ENCODE results near the gene PCCB.
"Not testable (repeated sequence)": the region's sequence is repeated elsewhere in the genome, so short reads cannot be mapped to it uniquely, and the experiment has no call there.

Gene PCCB

DNA sequence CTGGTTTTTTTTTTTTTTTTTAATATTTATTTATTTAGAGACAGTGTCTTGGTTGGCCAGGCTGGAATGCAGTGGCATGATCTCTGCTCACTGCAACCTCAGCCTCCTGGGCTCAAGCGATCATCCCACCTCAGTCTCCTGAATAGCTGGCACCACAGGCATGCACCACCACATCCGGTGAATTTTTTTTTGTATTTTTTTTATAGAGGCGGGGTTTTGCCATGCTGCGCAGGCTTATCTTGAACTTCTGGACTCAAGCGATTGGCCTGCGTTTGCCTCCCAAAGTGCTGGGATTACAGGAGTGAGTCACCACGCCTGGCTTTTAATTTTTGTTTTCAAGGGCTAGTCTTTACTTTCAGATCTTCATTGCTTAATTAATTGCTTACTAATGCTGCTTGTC is 13.1 kb downstream of the PCCB start:
- DNase-seq (ENCODE audit: low read depth), result no peak

DNA sequence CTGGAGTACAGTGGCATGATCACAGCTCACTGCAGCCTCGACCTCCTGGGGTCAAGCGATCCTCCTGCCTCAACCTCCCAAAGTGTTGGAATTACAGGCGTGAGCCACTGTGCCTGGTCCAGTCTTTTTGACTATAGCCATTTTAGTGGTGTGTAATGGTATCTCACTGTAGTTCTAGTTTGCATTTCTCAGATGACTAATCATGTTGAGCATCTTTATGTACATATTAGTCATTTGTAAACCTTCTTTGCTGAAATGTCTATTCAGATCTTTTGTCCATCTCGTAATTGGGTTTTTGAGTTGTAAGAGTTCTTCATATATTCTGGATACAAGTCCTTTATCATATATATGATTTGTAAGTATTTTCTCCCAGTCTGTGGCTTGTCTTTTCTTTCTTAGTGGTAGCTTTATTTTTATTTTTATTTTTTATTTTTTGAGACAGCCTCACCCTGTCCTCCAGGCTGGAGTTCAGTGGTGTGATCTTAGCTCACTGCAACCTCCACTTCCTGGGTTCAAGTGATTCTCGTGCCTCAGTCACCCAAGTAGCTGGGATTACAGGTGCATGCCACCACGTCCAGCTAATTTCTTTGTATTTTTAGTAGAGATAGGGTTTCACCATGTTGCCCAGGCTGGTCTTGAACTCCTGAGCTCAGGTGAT is 16.5 kb downstream of the PCCB start:
- not testable (repeated sequence) for DNase-seq (ENCODE audit: low read depth)

DNA sequence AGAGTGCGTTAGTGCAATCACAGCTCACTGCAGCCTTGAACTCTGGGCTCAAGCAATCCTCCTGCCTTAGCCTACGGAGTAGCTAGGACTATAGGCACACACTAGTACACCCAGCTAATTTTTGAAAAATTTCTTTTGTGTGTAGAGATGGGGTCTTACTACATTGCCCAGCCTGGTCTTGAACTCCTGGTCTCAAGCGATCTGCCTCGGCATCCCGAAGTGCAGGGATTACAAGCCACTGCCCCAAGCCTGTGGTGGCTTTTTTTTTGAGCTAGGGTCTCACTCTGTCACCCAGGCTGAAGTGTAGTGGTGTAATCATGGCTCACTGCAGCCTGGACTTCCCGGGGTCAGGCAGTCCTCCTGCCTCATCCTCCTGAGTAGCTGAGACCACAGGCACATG is 17.1 kb downstream of the PCCB start:
- no peak for DNase-seq (ENCODE audit: low read depth)

DNA sequence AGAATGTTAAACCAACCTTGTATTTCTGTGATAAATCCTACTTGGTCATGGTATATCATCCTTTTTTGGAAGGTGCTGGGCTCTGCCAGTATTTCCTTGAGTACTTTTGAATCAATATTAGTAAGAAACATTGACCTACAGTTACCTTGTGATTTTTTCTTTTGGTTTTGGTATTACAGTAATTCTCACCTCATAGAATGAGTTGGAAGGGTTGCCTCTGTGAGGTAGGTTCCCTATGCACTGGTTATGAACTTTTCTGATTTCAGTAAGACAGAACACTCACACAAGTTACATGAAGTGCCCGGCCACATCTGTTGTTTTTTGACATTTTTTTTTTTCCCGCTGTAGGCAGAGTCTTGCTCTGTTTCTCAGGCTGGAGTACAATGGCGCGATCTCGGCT is 20.0 kb downstream of the PCCB start:
- no peak for DNase-seq (ENCODE audit: low read depth)

DNA sequence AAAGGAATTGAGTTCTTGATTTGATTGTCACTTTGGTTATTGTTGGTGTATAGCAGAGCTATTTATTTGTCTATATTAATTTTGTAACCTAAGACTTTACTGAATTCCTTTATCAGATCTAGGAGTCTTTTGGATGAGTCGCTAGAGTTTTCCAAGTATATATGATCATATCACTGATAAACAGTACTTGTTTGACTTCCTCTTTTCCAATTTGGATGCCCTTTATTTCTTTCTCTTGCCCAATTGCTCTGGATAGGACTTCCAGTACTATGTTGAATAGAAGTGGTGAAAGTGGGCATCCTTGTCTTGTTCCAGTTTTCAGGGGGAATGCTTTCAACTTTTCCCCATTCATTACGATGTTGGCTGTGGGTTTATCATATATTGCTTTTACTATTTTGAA is 21.5 kb downstream of the PCCB start:
- DNase-seq (ENCODE audit: low read depth), result not testable (repeated sequence)

DNA sequence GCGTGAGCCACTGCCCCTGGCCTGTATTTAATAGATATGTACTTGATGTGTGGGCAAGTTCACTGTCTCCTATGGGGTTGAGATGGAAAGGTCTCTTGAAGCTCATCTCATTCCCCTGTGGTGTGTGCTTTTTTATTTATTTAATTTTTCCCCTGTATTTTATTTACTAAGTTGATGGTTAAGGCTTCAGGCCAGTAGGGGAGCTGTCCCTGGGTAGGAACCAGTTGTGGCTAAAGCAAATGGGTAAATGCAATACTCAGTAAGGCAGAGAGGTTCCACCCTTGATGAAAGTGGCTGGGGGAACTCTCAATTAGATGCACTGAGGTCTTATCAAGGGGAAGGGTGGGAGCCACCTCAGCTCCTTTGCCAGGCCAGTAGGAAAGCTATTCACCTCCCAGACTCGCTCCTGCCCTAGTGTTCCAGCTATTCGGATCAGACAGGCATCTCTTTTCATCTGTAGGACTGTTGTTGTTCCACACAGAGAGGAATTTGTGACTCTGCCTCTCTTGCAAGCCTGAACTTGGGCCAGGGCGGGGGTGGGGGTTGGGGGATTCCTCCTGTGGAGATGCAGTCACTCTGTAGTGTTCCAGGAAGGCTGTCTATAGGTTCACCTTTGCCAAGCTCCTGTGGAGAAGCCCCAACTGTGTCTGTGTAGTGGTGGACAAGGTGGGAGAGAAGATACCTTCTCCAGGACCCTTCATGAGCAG is 26.1 kb downstream of the PCCB start:
- DNase-seq (ENCODE audit: low read depth), result no peak

DNA sequence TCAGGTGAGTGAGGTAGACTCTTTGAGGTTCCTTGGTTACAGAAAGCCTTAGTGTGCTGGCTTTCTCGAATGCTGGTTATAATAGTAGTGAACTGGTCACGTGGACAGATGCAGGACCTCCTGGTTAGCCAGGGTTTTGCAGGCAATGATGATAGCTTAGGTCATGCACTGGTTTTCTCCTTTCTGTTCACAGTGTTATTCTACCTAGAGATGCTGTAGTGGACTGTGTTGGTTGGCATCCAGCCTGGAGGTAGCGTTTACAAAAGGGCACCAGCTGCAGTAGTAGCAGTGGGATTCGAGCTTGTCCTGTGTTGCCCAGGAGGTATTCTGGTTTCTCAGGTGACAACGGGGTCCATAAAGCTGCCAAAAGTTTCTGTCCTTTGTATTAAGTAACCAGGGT is 27.0 kb downstream of the PCCB start:
- DNase-seq (ENCODE audit: low read depth), result no peak

DNA sequence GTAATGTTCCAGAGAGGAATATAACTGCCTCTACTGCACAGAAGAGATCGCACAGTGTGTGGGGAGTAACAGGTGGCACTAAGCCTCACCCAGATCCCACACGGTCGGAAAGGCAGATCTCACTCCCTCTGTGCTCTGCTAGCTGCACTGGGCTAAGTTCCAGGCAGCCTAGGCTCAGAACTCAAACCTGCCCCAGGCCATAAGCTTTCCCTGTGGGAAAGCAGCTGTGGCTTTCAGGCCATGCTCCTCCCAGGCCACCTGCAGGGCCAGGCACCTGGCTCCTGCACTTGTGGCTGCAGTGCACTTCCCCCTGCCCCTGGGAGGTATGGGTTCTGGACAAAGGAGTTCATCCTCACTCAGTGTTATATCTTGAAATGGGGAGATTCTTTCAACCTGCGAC is 27.5 kb downstream of the PCCB start:
- DNase-seq (ENCODE audit: low read depth), result no peak

DNA sequence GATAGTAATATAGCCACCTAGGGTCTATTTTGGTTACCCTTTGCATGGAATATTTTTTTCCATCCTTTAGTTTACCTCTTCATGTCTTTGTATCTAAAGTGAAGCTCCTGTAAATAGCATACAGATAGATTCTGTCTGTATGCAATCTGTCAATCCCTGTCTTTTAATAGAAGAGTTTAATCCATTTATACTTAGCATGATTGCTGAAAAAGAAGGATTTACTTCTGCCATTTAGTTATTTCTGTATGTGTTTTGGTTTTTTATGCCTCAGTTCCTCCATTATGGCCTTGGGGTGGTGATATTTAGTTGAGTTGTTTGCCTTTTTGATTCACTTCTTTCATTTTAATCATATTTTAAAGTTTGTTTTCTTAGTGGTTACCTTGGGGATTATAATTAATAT is 29.0 kb downstream of the PCCB start:
- DNase-seq (ENCODE audit: low read depth), result no peak

DNA sequence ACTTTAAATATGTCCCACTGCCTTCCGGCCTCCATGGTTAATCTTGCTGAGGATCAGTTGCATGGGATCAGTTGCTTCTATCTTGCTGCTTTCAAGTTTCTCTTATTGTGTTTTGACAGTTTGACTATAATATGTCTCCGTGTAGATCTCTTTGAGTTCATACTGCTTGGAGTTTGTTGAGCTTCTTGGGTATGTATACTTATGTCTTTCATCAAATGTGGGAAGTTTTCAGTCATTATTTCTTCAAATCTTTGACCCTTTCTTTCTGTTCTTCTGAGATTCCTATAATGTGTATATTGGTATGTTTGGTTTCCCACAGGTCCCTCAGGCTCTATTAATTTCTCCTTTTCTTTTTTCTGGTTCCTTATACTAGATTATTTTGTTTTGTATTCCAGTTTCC is 30.8 kb downstream of the PCCB start:
- no peak for DNase-seq (ENCODE audit: low read depth)

DNA sequence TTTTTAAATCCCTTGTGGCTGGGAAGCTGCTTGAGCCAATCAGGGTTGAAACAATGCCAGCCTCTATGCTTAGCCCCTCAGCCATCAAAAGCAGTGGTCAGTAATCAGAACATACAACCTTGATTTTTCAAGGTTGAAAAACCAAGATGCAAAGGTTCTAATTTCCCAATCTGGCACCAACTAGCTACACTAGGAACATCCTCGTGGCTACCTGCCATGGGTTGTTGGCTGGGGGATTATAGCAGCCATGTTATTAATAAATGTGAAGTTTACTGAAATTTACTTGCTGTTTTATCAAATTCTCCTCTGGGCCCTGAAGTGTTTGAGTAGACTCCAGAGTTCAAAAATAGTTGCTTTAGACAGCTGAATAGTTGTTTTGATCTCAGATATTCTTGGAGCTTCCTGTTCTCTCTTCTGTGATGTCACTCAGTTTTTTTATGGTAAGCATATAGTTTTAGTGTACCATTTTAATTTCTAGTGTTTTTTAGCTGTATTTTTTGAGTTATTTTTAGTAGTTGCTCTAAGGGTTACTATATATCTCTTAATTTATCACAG is 31.9 kb downstream of the PCCB start:
- no peak for DNase-seq (ENCODE audit: low read depth)

DNA sequence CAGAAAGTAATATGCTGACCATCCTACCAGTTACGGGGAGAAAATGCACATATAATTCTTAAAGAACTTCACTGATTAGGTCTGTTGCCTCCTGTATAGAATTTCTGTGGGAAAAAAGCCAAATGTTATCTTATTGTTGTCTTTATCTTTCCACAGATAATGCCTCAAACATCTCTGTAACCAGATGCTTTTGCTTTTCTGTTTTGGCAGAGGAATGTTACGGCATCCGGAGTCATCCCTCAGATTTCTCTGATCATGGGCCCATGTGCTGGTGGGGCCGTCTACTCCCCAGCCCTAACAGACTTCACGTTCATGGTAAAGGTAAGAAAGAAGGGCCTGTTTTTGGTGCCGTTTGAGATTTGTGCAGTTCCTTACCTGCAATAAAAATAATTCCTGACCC is 33.5 kb downstream of the PCCB start:
- no peak for DNase-seq (ENCODE audit: low read depth)

DNA sequence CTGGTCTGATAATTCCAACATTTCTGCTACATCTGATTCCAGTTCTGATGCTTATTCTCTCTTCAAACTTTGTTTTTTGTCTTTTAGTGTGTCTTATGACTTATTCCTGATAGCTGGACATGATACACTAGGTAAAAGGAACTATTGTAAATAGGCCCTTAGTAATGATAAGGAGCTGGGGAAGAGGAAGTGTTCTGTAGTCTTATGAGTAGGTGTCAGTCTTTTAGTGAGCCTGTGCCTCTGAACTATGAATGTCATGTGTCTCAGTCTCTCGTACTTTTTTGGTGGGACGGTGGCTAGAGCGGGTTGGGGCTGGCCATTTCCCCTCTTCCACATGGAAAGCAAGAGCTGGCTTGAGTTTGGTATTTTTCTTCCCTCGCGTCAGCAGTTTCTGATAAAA is 41.2 kb downstream of the PCCB start:
- DNase-seq (ENCODE audit: low read depth), result no peak

DNA sequence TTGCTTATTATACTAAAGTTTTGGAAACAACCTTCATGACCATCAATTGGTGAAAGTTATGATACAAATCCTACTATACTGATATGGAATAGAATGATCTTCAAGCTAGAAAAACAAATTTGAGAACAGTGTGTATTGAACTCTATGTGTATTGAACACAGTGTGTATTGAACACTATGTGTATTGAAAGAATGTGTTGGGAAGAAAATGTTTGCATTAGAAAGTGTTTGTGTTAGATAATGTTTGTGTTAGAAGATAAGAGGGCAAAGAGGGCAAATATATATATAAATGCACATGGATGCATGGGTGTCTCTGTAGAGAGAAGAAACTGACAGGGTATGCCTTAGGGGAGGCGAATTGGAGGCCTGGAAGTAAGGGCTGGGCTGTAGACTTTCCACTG is 42.4 kb downstream of the PCCB start:
- DNase-seq (ENCODE audit: low read depth), result no peak

DNA sequence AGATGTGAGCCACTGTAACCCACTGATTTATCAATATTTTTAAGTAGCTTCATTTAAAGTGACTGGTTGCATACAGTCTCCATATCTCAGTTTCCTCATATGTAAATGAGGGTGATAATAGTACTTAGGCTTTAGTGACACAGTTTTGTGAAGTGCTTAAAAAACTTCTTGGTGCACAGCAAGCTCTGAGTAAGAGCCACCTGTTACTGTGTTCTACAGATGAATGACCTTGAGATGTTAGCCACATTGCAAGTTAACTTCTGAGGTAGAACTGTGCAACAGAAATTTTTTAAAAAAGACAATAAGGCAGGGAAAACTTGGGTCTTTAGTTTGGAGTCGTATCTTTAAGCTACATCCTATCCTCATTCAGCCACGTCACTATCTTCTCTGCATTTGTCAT is 43.1 kb downstream of the PCCB start:
- no peak for DNase-seq (ENCODE audit: low read depth)

DNA sequence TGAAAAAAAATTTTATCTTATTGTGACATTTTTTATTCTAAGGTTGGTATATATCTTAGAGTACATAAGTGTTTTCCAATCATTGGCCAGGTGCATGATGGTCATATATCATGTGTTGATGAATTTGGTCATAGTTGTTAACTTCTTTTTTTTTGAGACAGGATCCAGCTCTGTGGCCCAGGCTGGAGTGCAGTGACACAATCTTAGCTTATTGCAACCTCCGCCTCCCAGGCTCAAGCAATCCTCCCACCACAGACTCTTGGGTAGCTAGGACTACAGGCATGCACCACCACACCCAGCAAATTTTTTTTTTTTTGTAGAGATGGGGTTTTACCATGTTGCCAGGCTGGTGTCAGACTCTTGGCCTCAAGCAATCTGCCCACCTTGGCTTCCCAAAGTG is 44.0 kb downstream of the PCCB start:
- DNase-seq (ENCODE audit: low read depth), result no peak

DNA sequence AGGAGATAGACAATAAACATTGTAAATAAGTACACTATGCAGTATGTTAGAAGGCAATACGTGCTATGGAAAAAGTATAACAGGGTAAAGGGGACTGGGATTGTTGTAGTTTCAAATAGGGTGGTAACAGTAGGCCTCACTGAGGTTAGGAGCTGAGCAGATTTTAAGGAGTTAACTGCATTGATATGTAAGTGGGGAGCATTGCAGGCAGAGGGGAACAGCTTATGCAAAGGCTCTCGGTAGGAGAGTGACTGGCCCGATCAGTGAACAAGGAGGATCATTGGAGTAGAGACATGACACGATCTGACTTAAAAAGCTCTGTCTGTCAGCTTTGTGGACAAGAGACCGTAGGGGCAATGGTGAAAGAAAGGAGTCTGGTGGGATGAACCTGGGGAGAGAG is 46.8 kb downstream of the PCCB start:
- no peak for DNase-seq (ENCODE audit: low read depth)

DNA sequence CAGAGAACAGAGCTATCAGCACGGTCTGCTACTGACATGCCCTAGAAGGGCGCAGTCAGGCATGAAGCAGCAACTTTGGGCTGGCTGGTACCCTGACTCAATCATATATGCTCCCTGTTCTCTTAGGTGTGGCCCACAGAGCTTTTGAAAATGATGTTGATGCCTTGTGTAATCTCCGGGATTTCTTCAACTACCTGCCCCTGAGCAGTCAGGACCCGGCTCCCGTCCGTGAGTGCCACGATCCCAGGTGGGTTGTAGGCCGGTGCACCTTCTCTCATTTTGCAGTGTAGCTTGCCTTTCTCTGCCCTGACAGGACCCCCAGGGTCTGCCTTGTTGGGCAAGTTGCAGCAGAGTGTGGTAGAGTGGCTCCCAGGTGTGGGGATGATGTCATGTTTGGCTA is 47.7 kb downstream of the PCCB start:
- DNase-seq (ENCODE audit: low read depth), result no peak

DNA sequence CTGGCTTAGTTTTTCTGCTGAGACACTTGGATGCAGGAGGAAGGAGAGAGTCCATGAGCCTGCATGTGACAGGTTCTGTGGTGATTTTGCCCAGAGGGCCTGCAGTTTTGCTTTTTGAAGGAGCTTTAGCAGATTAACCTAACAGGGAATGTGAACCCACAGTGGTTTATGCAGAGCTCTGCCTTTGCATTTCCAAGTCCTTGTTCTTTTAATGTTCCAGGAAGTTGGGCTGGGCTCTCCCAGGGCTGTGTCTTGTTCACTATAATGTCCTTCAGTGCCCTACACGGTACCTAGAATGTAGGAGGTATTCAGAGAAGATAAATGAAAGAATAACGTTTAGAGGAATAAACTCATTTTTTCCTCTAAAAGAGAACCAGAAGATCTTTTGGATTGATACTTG is 50.3 kb downstream of the PCCB start:
- no peak for DNase-seq (ENCODE audit: low read depth)

DNA sequence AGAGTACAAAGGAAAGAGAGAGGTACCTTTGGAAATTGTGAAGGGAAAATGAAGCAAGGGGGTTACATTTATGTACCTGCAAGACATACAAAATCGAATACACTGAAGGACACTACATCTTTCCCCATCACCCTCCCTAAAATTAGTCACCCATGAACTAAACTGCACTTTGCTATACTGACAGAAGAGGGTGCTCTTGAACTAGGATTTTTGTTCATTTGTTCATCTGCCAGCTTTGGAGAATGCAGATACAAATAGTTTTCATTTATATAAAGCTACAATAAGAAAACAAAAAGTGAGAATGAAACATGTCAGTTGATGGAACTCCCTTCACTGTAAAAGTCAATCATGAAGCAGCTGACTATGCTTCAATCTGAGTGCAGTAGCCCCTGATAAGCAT is 55.7 kb downstream of the PCCB start:
- peak; percentile 36 for DNase-seq (ENCODE audit: low read depth)

DNA sequence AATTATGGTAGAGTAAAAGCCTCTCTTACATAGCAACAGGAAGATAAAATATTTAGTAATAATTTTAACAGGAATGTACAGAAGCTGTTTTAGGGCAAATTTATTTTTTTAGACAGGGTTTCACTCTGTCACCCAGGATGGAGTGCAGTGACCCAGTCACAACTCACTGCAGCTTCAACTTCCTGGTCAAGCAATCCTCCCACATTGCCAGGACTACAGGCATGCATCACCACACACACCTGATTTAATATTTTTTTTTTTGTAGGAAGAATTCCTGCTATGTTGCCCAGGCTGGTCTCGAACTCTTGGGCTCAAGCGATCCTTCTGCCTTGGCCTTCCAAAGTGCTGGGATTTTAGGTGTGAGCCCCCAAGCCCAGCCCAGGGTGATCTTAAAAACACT is 61.1 kb downstream of the PCCB start:
- DNase-seq (ENCODE audit: low read depth), result no peak

DNA sequence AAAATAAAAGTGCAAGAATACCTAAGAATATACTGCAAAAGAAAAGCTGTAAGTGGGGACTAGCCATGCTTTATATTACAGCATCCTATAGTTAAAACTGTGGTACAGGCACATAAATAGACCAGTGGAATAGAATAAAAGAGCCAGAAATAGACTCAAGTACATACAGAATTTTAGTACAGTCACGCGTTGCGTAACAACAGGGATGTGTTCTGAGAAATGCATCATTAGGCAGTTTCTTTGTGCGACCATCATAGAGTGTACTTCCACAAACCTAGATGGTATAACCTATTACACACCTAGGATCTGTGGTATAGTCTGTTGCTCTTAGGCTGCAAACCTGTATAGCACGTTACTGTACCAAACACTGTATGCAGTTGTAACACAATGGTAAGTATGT is 61.8 kb downstream of the PCCB start:
- DNase-seq (ENCODE audit: low read depth), result no peak

DNA sequence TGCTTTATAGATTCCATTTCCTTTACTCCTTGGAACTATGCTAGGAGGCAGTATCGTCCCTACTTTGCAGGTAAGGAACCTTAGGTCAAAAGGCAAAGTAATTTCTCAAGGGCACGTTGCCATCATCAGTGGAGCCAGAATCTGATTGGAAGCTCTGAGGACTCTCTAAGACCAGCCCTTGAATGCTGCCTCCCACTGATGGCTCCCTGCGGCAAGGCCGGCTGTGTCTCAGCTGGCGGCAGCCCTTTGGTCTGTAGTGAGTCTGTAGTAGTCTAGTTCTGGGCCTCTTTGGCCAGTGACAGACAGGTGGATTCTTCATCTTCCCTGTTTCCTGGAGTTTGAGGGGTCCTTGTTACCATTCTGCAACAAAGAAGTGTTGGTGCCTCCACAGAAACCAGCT is 76.2 kb downstream of the PCCB start:
- DNase-seq (ENCODE audit: low read depth), result no peak

DNA sequence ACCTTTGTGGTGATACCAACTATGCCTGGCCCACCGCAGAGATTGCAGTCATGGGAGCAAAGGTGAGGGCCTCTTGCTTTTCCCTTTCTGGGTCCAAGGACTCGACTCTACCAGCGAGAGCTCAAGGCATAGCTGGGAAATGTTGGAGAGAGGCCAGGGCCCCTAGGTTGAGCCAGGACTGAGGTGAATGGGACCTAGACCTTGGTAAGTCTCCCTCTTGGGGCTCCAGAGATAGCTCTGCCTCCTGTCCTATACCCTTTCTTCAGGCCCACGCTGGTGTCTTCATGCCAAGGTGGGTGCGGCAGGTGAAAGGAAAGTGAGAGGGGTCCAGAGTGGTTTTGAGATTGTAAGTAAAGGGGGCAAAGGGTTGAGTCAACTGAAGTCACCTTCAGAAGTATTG is 77.5 kb downstream of the PCCB start:
- DNase-seq (ENCODE audit: low read depth), result no peak
